HG03135 (cell line): ENCODE measurements around the gene PRRC2A.

ENCODE experiments used
- ATAC-seq: cut with Tn5 transposase; IDR thresholded peaks from one replicate; pipeline ENCODE4 v1.9.1; 2021; ENCODE audit warnings: mild to moderate bottlenecking, moderate library complexity; ENCODE audit not compliant: unreplicated experiment

Gene PRRC2A

GRCh38 chr6:31622684-31623091 lies 2.2 kb downstream of the PRRC2A start:
- no peak for ATAC-seq

- ATAC-seq: no peak
Observed at GRCh38 chr6:31624070-31624469, 3.6 kb downstream of the PRRC2A start.

- no peak for ATAC-seq
Observed at GRCh38 chr6:31626952-31627351, 6.4 kb downstream of the PRRC2A start.

GRCh38 chr6:31627690-31628287 lies 7.3 kb downstream of the PRRC2A start:
- ATAC-seq: no peak

- no peak for ATAC-seq
Observed at GRCh38 chr6:31629014-31629413, 8.5 kb downstream of the PRRC2A start.

- no peak for ATAC-seq
Observed at GRCh38 chr6:31630177-31630934, 9.8 kb downstream of the PRRC2A start.

GRCh38 chr6:31631209-31631608 lies 10.7 kb downstream of the PRRC2A start:
- no peak for ATAC-seq

GRCh38 chr6:31631681-31632278 lies 11.3 kb downstream of the PRRC2A start:
- no peak for ATAC-seq

GRCh38 chr6:31632279-31632946 lies 11.9 kb downstream of the PRRC2A start:
- no peak for ATAC-seq

GRCh38 chr6:31633447-31633846 lies 12.9 kb downstream of the PRRC2A start:
- no peak for ATAC-seq

GRCh38 chr6:31634131-31634530 lies 13.6 kb downstream of the PRRC2A start:
- ATAC-seq: no peak

GRCh38 chr6:31634969-31635575 lies 14.6 kb downstream of the PRRC2A start:
- ATAC-seq: no peak

- ATAC-seq: no peak
Observed at GRCh38 chr6:31636698-31637596, 16.4 kb downstream of the PRRC2A start.

GRCh38 chr6:31639043-31639442 lies 18.5 kb downstream of the PRRC2A start:
- ATAC-seq: no peak

GRCh38 chr6:31639449-31639861 lies 18.9 kb downstream of the PRRC2A start:
- ATAC-seq: no peak

- no peak for ATAC-seq
Observed at GRCh38 chr6:31640612-31641011, 20.1 kb downstream of the PRRC2A start.

GRCh38 chr6:31641370-31641769 lies 20.9 kb downstream of the PRRC2A start:
- ATAC-seq: no peak

GRCh38 chr6:31642798-31643570 lies 22.5 kb downstream of the PRRC2A start:
- ATAC-seq: no peak

- ATAC-seq: no peak
Observed at GRCh38 chr6:31643818-31644454, 23.4 kb downstream of the PRRC2A start.
